ENCODE measurements around the gene HNRNPA2B1.

HNRNPA2B1 gene

DNA sequence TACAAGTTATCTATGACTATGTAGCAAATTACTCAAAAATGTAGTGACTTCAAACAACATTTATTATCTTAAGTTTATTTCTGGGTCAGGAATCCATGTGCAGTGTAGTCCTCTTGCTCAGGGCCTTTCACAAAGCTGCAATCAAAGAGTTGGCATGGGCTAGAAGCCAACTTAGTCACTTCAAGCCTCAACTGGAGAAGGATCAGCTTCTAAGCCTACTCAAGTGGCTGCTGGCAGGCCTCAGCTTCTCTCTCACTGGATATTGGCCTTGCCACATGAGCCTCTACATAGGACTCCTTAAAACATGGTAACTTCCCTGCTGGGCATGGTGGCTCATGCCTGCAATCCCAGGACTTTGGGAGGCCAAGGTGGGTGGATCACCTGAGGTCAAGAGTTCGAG lies 53.5 kb downstream of the HNRNPA2B1 start:
- no peak for DNase-seq (ENCODE audit: low read depth in 2 of 2)

GRCh38 chr7:26145238-26145637 lies 55.3 kb downstream of the HNRNPA2B1 start:
- DNase-seq (ENCODE audit: low read depth in 2 of 2): no peak

GRCh38 chr7:26144184-26145080 lies 56.1 kb downstream of the HNRNPA2B1 start:
- no peak for DNase-seq (ENCODE audit: low read depth in 2 of 2)

GRCh38 chr7:26143298-26144048 lies 57.1 kb downstream of the HNRNPA2B1 start:
- no peak for DNase-seq (ENCODE audit: low read depth in 2 of 2)

- no peak for DNase-seq (ENCODE audit: low read depth in 2 of 2)
These were observed 59.5 kb downstream of the HNRNPA2B1 start for GRCh38 chr7:26141077-26141476.

DNA sequence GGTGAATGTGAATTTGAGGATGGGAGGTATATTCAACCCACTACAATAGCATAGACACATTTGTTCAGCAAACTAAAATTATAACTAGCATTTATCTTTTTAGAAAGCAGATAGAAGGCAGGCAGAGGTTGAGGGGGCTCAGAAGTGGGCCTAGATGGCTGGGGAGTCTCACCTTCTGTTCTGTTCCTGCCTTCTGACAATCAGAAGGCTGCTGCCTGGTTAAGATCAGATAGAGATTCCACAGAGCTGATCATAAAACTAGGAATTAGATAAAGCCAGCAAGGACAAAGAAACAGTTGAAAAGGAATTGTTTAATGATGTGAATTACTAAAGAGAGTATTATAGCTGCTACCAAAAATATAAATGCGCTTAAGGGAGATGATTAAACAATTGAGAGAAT lies 60.2 kb downstream of the HNRNPA2B1 start:
- DNase-seq (ENCODE audit: low read depth in 2 of 2): no peak
